Rectal smooth muscle tissue (tissue), 1 donor: ENCODE data around the gene MMP11.

Experiments used
- H3K27ac ChIP-seq: one replicate; pipeline ENCODE4 v1.7.0; 2013; ENCODE audit warnings: low read depth, low read length, inconsistent platforms
- H3K27me3 ChIP-seq: one replicate; pipeline ENCODE4 v1.7.0; 2013; ENCODE audit warnings: low read length; ENCODE audit not compliant: control insufficient read depth, insufficient read depth
- H3K36me3 ChIP-seq: one replicate; pipeline ENCODE4 v1.7.0; 2013; ENCODE audit warnings: low read length; ENCODE audit not compliant: control insufficient read depth, insufficient read depth
- H3K4me1 ChIP-seq: one replicate; pipeline ENCODE4 v1.7.0; 2013; ENCODE audit warnings: low read length; ENCODE audit not compliant: control insufficient read depth, insufficient read depth
- H3K4me3 ChIP-seq: one replicate; pipeline ENCODE4 v1.7.0; 2013; ENCODE audit warnings: low read length
- H3K9ac ChIP-seq: one replicate; pipeline ENCODE4 v1.7.0; 2013; ENCODE audit warnings: low read length

Gene MMP11

DNA sequence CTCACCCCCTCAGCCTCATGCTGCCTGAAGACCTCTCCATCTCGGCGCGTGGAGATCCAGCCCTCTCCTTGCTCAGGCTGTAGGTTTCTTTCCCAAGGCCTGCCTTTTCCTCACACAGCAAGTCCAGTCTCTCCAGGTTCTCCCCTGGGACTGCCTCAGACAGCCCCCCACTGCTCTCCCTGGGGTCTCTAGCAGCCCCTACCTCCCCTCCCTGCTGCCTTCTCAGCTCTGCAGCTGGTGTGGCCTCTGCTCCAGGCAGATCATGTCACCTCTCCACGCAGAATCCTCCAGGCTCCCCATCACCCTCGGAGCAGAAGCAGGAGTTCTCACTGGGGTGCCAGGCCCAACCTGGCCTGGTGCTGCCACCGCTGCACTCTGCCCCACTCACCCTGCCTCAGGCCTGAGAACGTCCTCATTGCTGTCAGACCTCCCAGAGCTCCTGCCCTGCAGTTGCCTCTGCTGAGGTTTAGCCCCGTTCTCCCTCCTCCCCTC is 29.3 kb downstream of the MMP11 start:
- H3K9ac ChIP-seq: no peak overlapping the region
- no peak overlapping the region for H3K27ac ChIP-seq
- no peaks in the 10 kb centered on the region for H3K4me1 ChIP-seq
- peaks cover 46% of the 10 kb centered on the region for H3K36me3 ChIP-seq
- no peaks in the 10 kb centered on the region for H3K27me3 ChIP-seq
- no peak overlapping the region for H3K4me3 ChIP-seq

DNA sequence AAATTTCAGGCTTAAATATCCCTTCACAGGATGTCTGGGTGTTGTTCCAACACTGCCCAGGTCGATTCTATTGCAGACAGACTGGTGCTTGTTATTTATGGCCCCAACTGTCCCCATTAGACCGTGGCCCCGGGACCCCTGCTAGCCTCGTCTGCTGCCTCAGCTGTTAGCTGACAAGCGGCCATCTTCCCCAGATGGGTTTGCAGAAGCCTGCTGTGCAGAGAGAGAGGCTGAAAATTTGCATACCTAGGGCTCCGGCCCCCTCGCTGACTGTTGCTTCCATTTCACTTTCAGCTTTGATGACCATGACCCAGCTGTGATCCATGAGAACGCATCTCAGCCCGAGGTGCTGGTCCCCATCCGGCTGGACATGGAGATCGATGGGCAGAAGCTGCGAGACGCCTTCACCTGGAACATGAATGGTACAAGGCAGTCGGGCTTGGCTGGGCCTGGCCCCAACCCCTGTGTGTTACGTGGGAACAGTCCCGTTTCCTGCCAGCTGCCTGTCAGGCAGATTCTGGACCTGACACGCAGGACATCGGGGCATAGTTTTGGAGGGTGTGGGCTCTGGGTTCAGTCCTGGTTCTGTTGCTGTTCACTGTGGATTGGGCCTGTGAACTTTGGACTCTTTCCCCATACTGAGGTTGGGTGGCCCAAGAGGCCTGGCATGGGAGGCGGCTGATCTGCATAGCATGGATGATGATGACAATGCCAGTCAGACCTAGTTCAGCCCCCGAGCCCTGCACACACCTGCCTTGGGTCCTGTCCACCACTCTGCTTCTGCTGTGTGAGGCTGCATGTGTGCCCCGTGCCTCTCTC is 30.6 kb downstream of the MMP11 start:
- Histone ChIP-seq H3K9ac (no peak overlapping the region), H3K27me3 (no peaks in the 10 kb centered on the region), H3K4me3 (no peak overlapping the region), H3K27ac (no peak overlapping the region), H3K36me3 (peaks cover 46% of the 10 kb centered on the region), H3K4me1 (no peaks in the 10 kb centered on the region)

DNA sequence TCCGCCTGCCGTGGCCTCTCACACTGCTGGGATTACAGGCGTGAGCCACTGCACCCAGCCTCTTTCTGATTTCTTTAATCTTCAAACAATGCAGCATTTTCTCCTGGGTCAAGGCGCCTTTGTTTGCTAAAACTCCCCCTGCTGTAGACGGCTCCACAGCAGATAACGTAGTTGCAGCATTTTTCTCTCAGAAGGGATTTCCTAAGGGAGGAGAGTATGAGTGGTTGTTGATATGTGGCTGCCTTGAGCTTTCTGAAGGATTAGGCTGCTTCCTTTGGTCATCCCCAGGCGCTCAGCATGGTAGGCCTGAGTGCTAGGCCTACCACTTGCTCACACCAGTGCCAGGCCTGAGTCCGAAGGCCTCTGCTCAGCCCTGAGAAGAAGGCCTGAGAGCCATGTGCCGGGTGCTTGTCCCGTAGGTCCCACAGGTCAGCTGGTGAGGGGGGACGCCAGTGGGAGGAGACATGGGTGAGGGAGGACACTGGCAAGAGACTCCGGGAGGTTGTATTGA is 32.2 kb downstream of the MMP11 start:
- Histone ChIP-seq H3K9ac (no peak overlapping the region), H3K27ac (no peak overlapping the region), H3K4me1 (no peaks in the 10 kb centered on the region), H3K27me3 (no peaks in the 10 kb centered on the region), H3K36me3 (peaks cover 46% of the 10 kb centered on the region), H3K4me3 (no peak overlapping the region)

DNA sequence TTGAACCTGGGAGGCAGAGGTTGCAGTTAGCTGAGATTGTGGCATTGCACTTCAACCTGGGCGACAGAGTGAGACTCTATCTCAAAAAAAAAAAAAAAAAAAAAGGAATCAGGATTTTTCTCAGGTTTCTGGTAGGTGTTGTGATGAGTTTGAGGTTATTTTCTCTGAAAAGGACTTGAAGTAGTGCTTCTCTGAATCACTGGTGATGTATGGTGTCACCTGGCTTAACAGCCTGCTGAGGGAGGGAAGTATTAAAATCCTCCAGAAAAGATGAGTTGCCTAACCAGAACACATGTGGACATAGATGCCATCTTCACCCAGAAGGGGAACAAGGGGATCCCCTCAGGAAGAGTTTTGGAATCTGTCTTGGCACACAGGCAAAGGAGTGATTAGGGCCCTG is 34.2 kb downstream of the MMP11 start:
- Histone ChIP-seq H3K4me3 (no peak overlapping the region), H3K27me3 (no peaks in the 10 kb centered on the region), H3K9ac (no peak overlapping the region), H3K27ac (no peak overlapping the region), H3K36me3 (peaks cover 36% of the 10 kb centered on the region), H3K4me1 (no peaks in the 10 kb centered on the region)

DNA sequence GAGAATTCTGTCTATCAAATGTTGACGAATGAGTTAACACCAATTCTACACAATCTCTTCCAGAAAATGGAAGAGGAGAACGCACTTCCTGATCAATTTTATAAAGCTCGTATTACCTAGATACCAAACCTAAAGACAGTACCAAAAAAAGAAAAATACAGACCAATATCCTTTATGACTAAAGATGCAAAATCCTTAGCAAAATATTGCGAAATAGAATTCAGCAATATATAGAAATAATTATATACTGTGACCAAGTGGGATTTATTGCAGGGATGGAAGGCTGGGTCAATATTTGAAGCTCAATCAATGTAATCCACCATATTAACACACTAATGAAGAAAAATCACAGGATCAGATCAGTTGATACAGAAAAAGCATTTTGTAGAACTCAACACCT is 39.7 kb downstream of the MMP11 start:
- H3K4me1 ChIP-seq: no peaks in the 10 kb centered on the region
- no peak overlapping the region for H3K9ac ChIP-seq
- no peak overlapping the region for H3K4me3 ChIP-seq
- H3K27me3 ChIP-seq: no peaks in the 10 kb centered on the region
- H3K27ac ChIP-seq: no peak overlapping the region
- H3K36me3 ChIP-seq: peaks cover 13% of the 10 kb centered on the region

DNA sequence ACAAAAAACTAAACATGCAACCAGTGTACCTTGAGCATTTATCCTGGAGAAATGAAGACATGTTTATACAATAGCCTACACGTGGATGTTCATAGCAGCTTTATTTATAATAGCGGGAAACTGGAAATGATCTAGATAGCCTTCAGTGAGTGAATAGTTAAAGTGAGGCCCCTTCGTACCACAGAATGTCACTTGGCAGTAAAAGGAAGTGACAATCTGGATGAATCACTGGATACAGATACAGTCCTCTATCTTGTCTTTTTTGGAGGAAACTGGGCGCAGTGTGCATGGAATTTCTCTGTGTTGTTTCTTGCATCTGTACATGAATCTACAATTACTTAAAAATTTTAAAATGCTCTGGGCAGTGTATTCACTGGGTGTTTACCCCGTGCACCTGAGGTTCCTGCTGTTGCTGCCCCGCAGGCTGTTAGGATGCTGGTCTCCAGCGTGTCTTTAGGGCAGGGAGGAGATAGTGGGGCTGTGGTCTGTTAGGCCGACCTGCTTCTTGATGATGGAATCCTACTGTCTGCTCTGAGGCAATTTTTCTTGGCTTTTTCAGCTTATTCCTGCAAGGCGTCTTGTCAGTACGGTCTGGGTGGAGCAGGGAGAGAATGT is 43.0 kb downstream of the MMP11 start:
- Histone ChIP-seq H3K27me3 (no peaks in the 10 kb centered on the region), H3K27ac (no peak overlapping the region), H3K4me1 (no peaks in the 10 kb centered on the region), H3K4me3 (no peak overlapping the region), H3K9ac (no peak overlapping the region), H3K36me3 (peaks cover 17% of the 10 kb centered on the region)

DNA sequence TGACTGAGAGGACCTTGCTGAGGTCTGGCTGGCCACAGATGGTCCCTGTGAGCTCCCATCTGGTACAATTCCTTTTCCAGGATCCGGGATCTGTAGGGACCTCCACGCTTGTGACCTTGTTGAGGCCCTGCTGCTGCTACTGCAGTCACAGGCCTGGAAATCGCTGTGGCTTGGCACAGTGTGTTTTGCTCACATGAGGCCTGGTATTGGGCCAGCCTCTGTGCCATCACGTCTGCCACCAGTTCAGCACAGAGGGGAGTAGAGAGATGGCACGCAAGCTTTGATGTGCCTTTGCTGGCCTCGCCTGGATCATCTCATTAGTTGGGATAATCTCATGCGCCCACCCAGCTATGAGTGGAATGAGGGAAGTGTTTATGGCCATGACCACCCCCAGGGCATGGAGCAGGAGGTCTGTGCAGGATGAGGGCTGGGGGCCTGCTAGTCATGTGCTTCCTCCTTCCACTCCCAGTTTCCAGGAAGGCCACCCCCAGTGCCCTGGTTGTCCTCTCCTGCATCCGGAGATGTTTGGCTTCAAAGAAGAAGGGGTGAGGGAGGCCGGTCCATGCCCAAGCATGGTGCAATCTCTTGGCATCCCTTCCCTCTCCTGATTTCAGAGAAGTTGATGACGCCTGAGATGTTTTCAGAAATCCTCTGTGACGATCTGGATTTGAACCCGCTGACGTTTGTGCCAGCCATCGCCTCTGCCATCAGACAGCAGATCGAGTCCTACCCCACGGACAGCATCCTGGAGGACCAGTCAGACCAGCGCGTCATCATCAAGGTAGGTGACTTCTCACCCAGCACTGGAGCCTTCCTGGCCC is 43.7 kb downstream of the MMP11 start:
- H3K36me3 ChIP-seq: peaks cover 19% of the 10 kb centered on the region
- no peaks in the 10 kb centered on the region for H3K4me1 ChIP-seq
- no peaks in the 10 kb centered on the region for H3K27me3 ChIP-seq
- H3K27ac ChIP-seq: no peak overlapping the region
- H3K9ac ChIP-seq: no peak overlapping the region
- H3K4me3 ChIP-seq: no peak overlapping the region

DNA sequence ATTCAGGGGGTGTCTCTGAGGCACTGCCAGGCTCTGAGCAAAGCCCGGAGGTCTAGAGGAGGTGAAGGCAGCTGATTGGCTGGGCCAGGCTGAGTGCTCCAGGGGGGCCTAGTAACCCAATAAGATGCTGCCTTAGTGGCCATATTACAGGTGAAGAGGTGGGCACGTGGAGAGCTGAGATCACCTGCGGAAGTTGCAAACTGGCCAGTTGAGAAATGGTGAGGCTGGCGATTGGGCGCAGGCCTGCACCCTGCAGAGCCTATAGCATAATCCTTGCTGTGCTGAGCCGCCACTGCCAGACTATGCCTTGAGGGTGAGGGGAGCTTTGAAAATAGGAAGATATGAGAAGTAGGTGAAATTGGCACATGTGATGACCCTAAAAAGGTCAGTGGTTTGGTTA is 44.5 kb downstream of the MMP11 start:
- no peaks in the 10 kb centered on the region for H3K4me1 ChIP-seq
- H3K27me3 ChIP-seq: no peaks in the 10 kb centered on the region
- peaks cover 17% of the 10 kb centered on the region for H3K36me3 ChIP-seq
- H3K27ac ChIP-seq: no peak overlapping the region
- no peak overlapping the region for H3K9ac ChIP-seq
- no peak overlapping the region for H3K4me3 ChIP-seq

DNA sequence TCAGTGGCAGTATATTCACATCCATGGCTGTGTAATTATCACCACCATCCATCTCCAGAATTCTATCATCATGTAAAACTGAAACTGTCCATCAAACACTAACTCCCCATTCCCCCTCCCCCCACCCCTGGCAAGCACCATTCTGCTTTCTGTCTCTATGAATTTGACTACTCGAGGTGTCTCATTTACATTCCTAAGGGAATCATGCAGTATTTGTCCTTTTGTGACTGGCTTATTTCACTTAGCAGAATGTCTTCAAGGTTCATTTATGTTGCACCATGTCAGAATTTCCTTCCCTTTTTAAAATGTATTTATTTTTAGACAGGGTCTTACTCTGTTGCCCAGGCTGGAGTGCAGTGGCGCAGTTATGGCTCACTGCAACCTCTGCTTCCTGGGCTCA is 45.9 kb downstream of the MMP11 start:
- H3K4me1 ChIP-seq: no peaks in the 10 kb centered on the region
- no peak overlapping the region for H3K9ac ChIP-seq
- no peaks in the 10 kb centered on the region for H3K27me3 ChIP-seq
- H3K4me3 ChIP-seq: no peak overlapping the region
- peaks cover 24% of the 10 kb centered on the region for H3K36me3 ChIP-seq
- no peak overlapping the region for H3K27ac ChIP-seq

DNA sequence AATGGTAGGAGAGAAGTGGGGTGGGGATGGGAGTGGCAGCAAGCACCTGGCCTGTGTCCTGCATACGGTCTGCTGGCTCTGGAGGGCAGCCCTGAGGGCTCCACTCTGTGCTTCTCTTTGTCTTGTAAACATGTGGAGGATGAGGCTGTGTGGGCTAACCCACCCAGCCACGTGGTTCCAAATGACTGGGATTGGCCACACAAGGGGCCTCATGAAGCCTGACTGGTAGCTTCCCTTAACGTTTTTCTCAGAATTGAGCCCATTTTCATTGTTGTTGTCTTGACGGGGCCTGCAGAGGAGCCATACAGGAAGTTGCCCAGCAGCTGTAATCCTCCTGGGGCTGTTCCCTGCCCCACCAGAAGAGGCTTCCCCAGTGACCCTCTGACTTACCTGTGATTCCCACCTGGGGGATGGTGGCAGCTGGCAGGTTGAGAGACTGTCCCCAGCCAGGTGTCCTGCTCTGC is 48.1 kb downstream of the MMP11 start:
- Histone ChIP-seq H3K4me1 (no peaks in the 10 kb centered on the region), H3K9ac (no peak overlapping the region), H3K27ac (no peak overlapping the region), H3K4me3 (no peak overlapping the region), H3K36me3 (peaks cover 42% of the 10 kb centered on the region), H3K27me3 (no peaks in the 10 kb centered on the region)

DNA sequence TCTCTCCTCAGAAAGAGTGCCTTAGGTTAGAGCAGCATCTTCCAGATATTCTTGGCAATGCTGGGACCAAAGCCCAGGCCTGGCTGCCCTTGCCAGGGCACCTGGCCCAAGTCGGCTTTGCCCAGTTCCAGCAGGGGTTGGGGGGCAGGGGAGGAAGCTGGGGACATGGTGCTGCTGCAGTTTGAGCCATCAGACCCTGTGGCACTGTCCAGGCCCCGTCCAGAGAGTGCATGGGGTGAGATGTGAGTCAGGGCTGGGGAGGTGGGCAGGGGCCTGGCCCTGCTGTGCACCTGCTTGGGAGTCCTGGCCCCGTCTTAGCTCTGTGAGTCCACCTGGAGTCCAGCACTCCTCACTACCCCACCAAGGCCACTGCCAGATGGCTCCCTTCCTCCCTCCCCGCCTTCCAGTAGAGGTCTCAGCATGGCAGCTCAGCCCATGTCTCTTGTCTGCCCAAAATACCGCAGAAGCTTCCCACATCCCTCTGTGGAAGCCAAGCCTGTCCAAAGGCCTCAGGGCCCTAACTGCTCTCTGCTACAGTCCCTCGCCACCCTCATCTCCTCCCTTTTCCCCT is 49.5 kb downstream of the MMP11 start:
- Histone ChIP-seq H3K27me3 (no peaks in the 10 kb centered on the region), H3K27ac (no peak overlapping the region), H3K9ac (no peak overlapping the region), H3K36me3 (peaks cover 45% of the 10 kb centered on the region), H3K4me3 (no peak overlapping the region), H3K4me1 (no peaks in the 10 kb centered on the region)

DNA sequence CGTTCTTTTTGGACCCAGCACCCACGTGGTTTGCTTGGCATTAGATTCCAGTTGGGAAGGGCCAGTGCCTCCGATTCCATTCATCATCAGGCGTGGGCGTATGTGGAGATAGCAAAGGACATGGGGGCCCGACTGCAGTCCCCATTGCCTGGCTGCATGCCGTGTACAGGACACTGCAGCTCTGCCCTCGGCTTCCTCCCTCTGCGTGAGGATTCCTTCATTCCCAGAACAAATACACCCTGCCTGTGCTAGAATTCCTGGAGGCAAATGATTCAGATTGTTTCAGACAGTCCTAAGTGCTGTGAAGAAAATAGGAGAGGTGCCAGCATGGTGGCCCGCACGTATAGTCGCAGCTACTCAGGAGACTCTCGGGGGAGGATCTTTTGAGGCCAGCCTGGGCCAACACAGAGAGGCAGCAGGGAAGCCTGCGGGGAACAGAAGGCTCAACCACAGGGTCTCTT is 50.7 kb downstream of the MMP11 start:
- Histone ChIP-seq H3K27me3 (no peaks in the 10 kb centered on the region), H3K36me3 (peaks cover 44% of the 10 kb centered on the region), H3K9ac (no peak overlapping the region), H3K4me3 (no peak overlapping the region), H3K27ac (no peak overlapping the region), H3K4me1 (no peaks in the 10 kb centered on the region)
